Muscle of back (tissue), 11 donors: Measurements from ENCODE around the gene LAMC3. TPM values are rescaled to one million over a fixed set of nuclear protein-coding genes. Genes with fewer than 3 reads are reported as not detected.

Experiments
- DNase-seq, 3 donors: peaks; one replicate each; pipeline versions ENCODE4 v3.0.0 to v3.0.0-alpha.2; 2013
- polyA plus RNA-seq, 10 donors: library from polyadenylated mRNA; unstranded; fragments of 120-200 nt; gene quantifications; one replicate each; pipeline ENCODE4 v1.2.1, GENCODE V29; 2013; ENCODE audit not compliant: insufficient read length in 10 of 10

LAMC3 gene
- polyA plus RNA-seq, 10 donors, result 1.1 to 8.4 (median 2.4) TPM

GRCh38 chr9:131117121-131117761, 108.3 kb downstream of the LAMC3 start:
- no peak for DNase-seq

GRCh38 chr9:131117762-131118145, 108.8 kb downstream of the LAMC3 start:
- no peak for DNase-seq

- DNase-seq, result no peak
Observed at GRCh38 chr9:131119600-131119999, 110.6 kb downstream of the LAMC3 start.

GRCh38 chr9:131120620-131121228, 111.8 kb downstream of the LAMC3 start:
- DNase-seq, result no peak

GRCh38 chr9:131121346-131121745, 112.4 kb downstream of the LAMC3 start:
- no peak for DNase-seq

- no peak for DNase-seq
Observed at GRCh38 chr9:131122158-131122557, 113.2 kb downstream of the LAMC3 start.

GRCh38 chr9:131125038-131125287, 116.0 kb downstream of the LAMC3 start:
- no peak for DNase-seq

GRCh38 chr9:131125288-131126058, 116.5 kb downstream of the LAMC3 start, which contains the start of gene NUP214:
Gene NUP214 (plus strand): TSS chr9:131125586. CDS start chr9:131125705, 119 bp downstream.
- DNase-seq, result peak; percentile 98 to 100 (median 100)

GRCh38 chr9:131126059-131126426, 117.1 kb downstream of the LAMC3 start:
- no peak for DNase-seq

GRCh38 chr9:131129183-131129582, 120.2 kb downstream of the LAMC3 start:
- DNase-seq, result no peak

- no peak for DNase-seq
Observed at GRCh38 chr9:131138676-131139075, 129.7 kb downstream of the LAMC3 start.

- no peak for DNase-seq
Observed at GRCh38 chr9:131140112-131140511, 131.1 kb downstream of the LAMC3 start.

- DNase-seq, result no peak
Observed at GRCh38 chr9:131140550-131140949, 131.6 kb downstream of the LAMC3 start.

- DNase-seq, result no peak
Observed at GRCh38 chr9:131142160-131142559, 133.2 kb downstream of the LAMC3 start.

Other genes with a start within 250 kb of the LAMC3 start
- gene ABL1, start 173.9 kb upstream of the LAMC3 start, polyA plus RNA-seq, result 10 to 100 TPM; 49.5 to 75.8 (median 61.8) TPM
- under 1 TPM; 0.18 to 0.59 (median 0.29) TPM for gene QRFP, start 112.4 kb upstream of the LAMC3 start, polyA plus RNA-seq
- under 1 TPM in 2 of 10 donors, not detected in 8; 0.12 to 0.22 TPM for gene FIBCD1, start 69.9 kb upstream of the LAMC3 start, polyA plus RNA-seq
- 10 to 100 TPM; 22.7 to 35.1 (median 30.8) TPM for gene AIF1L, start 87.4 kb downstream of the LAMC3 start, polyA plus RNA-seq
- gene NUP214, start 116.4 kb downstream of the LAMC3 start, polyA plus RNA-seq, result 10 to 100 TPM; 24.6 to 36.8 (median 30.1) TPM